ENCODE data around the gene LTBP3. TPM values are rescaled to one million over a fixed set of nuclear protein-coding genes. Genes with fewer than 3 reads are reported as not detected.
A peak's percentile ranks its signal among the peaks of the same experiment; 100 is the strongest.

The LTBP3 gene
- total and polyA plus RNA-seq, 9 of the 15 experiments (the other 6 are each of a cell fraction or from before 2014, with no cell fraction given), result 0.06 to 20.5 (median 4.8) TPM

- TF ChIP-seq ETV6 (IDR thresholded peaks at IDR 0.05; ENCODE audit: borderline replicate concordance in 1 of 2, low read depth in 2 of 2, low read length in 1 of 2) (0 out of 4 replicates have a peak, but pooled peaks of 1 of the 2 experiments have one; percentile 15), ETV6 (CRISPR knock-in tag; IDR thresholded peaks at IDR 0.05; ENCODE audit: borderline replicate concordance) (peak; percentile 47; the same call in 1 of the 2 replicates), TRIM25 (IDR thresholded peaks at IDR 0.05; ENCODE audit: borderline replicate concordance) (no peak), TBP (optimal IDR thresholded peaks at IDR 0.05; ENCODE audit: low read depth, low read length) (no peak), ZNF785 (CRISPR knock-in tag; IDR thresholded peaks at IDR 0.05) (no peak), GABPA (tag; conservative IDR thresholded peaks at IDR 0.05; ENCODE audit: low read depth) (no peak), NCOA2 (IDR thresholded peaks at IDR 0.05; ENCODE audit: partially characterized antibody in 2 of 2) (no peak), FOXM1 (IDR thresholded peaks at IDR 0.05; ENCODE audit: low read depth) (no peak), FOXM1 (CRISPR knock-in tag; IDR thresholded peaks at IDR 0.05; ENCODE audit: low read depth) (no peak), KDM1A (IDR thresholded peaks at IDR 0.05) (no peak; a peak in 1 of 4 replicates), ZNF395 (CRISPR knock-in tag; IDR thresholded peaks at IDR 0.05) (no peak), CHD2 (IDR thresholded peaks at IDR 0.05; ENCODE audit: low read depth, low read length) (peak; percentile 27; the same call in 1 of the 2 replicates), NCOA6 (IDR thresholded peaks at IDR 0.05) (peak; percentile 13; the same call in 1 of the 2 replicates), RBM39 (optimal IDR thresholded peaks at IDR 0.05; ENCODE audit: low read depth, low read length) (peak; percentile 96), GTF2A2 (tag; IDR thresholded peaks at IDR 0.05) (no peak), SAP30 (IDR thresholded peaks at IDR 0.05; ENCODE audit: borderline replicate concordance, insufficient read depth, low read depth, low read length, poor library complexity, severe bottlenecking) (no peak), HNRNPUL1 (IDR thresholded peaks at IDR 0.05; ENCODE audit: low read length) (peak; percentile 16), MTF1 (CRISPR knock-in tag; IDR thresholded peaks at IDR 0.05; ENCODE audit: borderline replicate concordance) (no peak), DIDO1 (tag; IDR thresholded peaks at IDR 0.05; ENCODE audit: low read depth) (no peak), RB1 (IDR thresholded peaks at IDR 0.05; ENCODE audit: low read depth) (no peak), TCF7 (IDR thresholded peaks at IDR 0.05; ENCODE audit: borderline replicate concordance) (no peak), STAG1 (CRISPR knock-in tag; IDR thresholded peaks at IDR 0.05; ENCODE audit: borderline replicate concordance) (no peak)
- TF ChIP-seq, protein P1, sequence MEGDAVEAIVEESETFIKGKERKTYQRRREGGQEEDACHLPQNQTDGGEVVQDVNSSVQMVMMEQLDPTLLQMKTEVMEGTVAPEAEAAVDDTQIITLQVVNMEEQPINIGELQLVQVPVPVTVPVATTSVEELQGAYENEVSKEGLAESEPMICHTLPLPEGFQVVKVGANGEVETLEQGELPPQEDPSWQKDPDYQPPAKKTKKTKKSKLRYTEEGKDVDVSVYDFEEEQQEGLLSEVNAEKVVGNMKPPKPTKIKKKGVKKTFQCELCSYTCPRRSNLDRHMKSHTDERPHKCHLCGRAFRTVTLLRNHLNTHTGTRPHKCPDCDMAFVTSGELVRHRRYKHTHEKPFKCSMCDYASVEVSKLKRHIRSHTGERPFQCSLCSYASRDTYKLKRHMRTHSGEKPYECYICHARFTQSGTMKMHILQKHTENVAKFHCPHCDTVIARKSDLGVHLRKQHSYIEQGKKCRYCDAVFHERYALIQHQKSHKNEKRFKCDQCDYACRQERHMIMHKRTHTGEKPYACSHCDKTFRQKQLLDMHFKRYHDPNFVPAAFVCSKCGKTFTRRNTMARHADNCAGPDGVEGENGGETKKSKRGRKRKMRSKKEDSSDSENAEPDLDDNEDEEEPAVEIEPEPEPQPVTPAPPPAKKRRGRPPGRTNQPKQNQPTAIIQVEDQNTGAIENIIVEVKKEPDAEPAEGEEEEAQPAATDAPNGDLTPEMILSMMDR (IDR thresholded peaks at IDR 0.05 in 2 of 3, conservative IDR thresholded peaks at IDR 0.05 in 1 of 3; ENCODE audit: insufficient read depth in 2 of 3, low read depth in 1 of 3, low read length in 3 of 3), result no peak
These were observed 53.3 kb downstream of the LTBP3 start (continued) for GRCh38 chr11:65504674-65505465.
